ENCODE measurements around the gene CIP2A. TPM values are rescaled to one million over a fixed set of nuclear protein-coding genes. Genes with fewer than 3 reads are reported as not detected.
"Not testable (repeated sequence)": the region's sequence is repeated elsewhere in the genome, so short reads cannot be mapped to it uniquely, and the experiment has no call there.

Gene CIP2A
- 27.4 and 37.8 TPM in 2 replicates for total RNA-seq (2014; rRNA removed; shearing (Covaris generic); ENCODE audit: low replicate concordance)

GRCh38 chr3:108589081-108589997, at the start of gene CIP2A, which contains the start of gene DZIP3:
Gene CIP2A (minus strand): TSS chr3:108589438. CDS start chr3:108589375, 63 bp downstream.
Gene DZIP3 (plus strand): TSS chr3:108589722. CDS start chr3:108605407, 15,685 bp downstream.
- H3K9ac ChIP-seq (ENCODE audit: low read length), result peak within 1 kb of the TSS; percentile 90
- DNase-seq, result peak; percentile 98
- no peaks in the 10 kb centered on the region for H3K9me3 ChIP-seq (ENCODE audit: low read length)
- H3K4me2 ChIP-seq (ENCODE audit: low read depth, low read length, poor library complexity, severe bottlenecking), result peak within 1 kb of the TSS; percentile 84
- H3K27me3 ChIP-seq (ENCODE audit: low read length), result no peaks in the 10 kb centered on the region
- H3K79me2 ChIP-seq (ENCODE audit: low read length), result peaks cover 67% of the 10 kb centered on the region
- H3K4me1 ChIP-seq (ENCODE audit: low read length), result peaks cover 37% of the 10 kb centered on the region
- peak within 1 kb of the TSS; percentile 76 for H2AFZ ChIP-seq (ENCODE audit: low read length)
- peaks cover 26% of the 10 kb centered on the region; the same call in 1 of the 2 replicates for H3K36me3 ChIP-seq (ENCODE audit: insufficient read depth, low read length)
- no peaks in the 10 kb centered on the region for H4K20me1 ChIP-seq (ENCODE audit: insufficient read depth, low read depth, low read length)
- no peaks in the 10 kb centered on the region for H3K9me2 ChIP-seq (replicated peaks; ENCODE audit: insufficient read depth, low read length)
- peak within 1 kb of the TSS; percentile 87 for H3K27ac ChIP-seq (ENCODE audit: low read length)
- peak within 1 kb of the TSS; percentile 96 for H3K4me3 ChIP-seq (ENCODE audit: low read length)

DNA sequence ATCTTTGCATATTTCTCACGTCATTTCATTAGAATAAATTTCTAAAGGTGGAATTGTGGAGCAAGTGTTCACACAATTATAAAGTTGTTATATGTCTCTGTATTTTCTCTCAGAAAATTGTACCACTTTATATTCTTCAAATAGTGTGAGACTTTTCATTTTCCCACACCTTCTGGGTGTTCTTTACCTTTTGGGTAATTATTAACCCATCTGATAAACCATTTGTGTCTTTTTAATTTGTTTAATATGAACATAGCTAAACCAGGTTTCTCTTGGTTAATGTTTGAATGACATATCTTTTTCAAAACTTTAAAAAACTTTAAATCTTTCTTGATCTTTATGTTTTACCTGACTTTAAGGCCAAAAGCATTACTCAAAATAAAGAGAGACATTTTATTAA, 40.7 kb upstream of the CIP2A start:
- no peaks in the 10 kb centered on the region for H3K9me2 ChIP-seq (replicated peaks; ENCODE audit: insufficient read depth, low read length)
- H3K27ac ChIP-seq (ENCODE audit: low read length), result no peak overlapping the region
- no peak for DNase-seq
- no peak overlapping the region for H3K4me3 ChIP-seq (ENCODE audit: low read length)
- H3K36me3 ChIP-seq (ENCODE audit: insufficient read depth, low read length), result no peaks in the 10 kb centered on the region
- H3K9ac ChIP-seq (ENCODE audit: low read length), result no peak overlapping the region
- no peak overlapping the region for H2AFZ ChIP-seq (ENCODE audit: low read length)
- no peaks in the 10 kb centered on the region for H4K20me1 ChIP-seq (ENCODE audit: insufficient read depth, low read depth, low read length)
- no peak overlapping the region for H3K4me2 ChIP-seq (ENCODE audit: low read depth, low read length, poor library complexity, severe bottlenecking)
- H3K4me1 ChIP-seq (ENCODE audit: low read length), result peaks cover 2% of the 10 kb centered on the region; the same call in 1 of the 2 replicates
- H3K79me2 ChIP-seq (ENCODE audit: low read length), result no peaks in the 10 kb centered on the region
- H3K27me3 ChIP-seq (ENCODE audit: low read length), result no peaks in the 10 kb centered on the region
- no peaks in the 10 kb centered on the region for H3K9me3 ChIP-seq (ENCODE audit: low read length)

DNA sequence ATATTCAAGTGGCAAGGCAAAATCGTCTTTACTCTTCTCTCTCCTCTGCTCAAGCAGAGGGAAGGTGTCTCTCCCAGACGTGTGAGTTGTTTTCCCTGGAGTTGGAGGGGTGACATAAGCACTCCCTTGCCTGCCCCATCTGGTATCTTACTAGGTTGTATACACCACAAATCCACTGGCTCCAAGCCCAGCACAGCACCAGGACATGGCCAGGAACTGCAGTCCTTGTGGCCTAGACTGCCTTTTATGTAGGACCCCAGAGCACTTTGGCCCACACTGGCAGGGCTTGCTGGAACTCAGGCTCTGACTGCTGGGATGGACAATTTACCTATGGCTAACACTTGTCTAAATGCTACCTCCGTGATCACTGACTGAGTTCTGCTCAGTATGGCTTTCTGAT, 34.3 kb upstream of the CIP2A start:
- Histone ChIP-seq H2AFZ (ENCODE audit: low read length) (no peak overlapping the region), H3K9me3 (ENCODE audit: low read length) (no peaks in the 10 kb centered on the region), H3K27ac (ENCODE audit: low read length) (no peak overlapping the region), H3K9ac (ENCODE audit: low read length) (no peak overlapping the region), H4K20me1 (ENCODE audit: insufficient read depth, low read depth, low read length) (no peaks in the 10 kb centered on the region), H3K27me3 (ENCODE audit: low read length) (no peaks in the 10 kb centered on the region), H3K9me2 (replicated peaks; ENCODE audit: insufficient read depth, low read length) (no peaks in the 10 kb centered on the region), H3K36me3 (ENCODE audit: insufficient read depth, low read length) (no peaks in the 10 kb centered on the region), H3K79me2 (ENCODE audit: low read length) (no peaks in the 10 kb centered on the region), H3K4me1 (ENCODE audit: low read length) (no peaks in the 10 kb centered on the region), H3K4me2 (ENCODE audit: low read depth, low read length, poor library complexity, severe bottlenecking) (no peak overlapping the region), H3K4me3 (ENCODE audit: low read length) (no peak overlapping the region)
- no peak for DNase-seq

GRCh38 chr3:108620250-108620649, 31.0 kb upstream of the CIP2A start:
- H3K4me2 ChIP-seq (ENCODE audit: low read depth, low read length, poor library complexity, severe bottlenecking), result no peak overlapping the region
- H3K79me2 ChIP-seq (ENCODE audit: low read length), result no peaks in the 10 kb centered on the region
- H3K36me3 ChIP-seq (ENCODE audit: insufficient read depth, low read length), result no peaks in the 10 kb centered on the region
- DNase-seq, result no peak
- H3K9me3 ChIP-seq (ENCODE audit: low read length), result no peaks in the 10 kb centered on the region
- H2AFZ ChIP-seq (ENCODE audit: low read length), result no peak overlapping the region
- H3K4me3 ChIP-seq (ENCODE audit: low read length), result no peak overlapping the region
- H3K27ac ChIP-seq (ENCODE audit: low read length), result no peak overlapping the region
- H3K9ac ChIP-seq (ENCODE audit: low read length), result no peak overlapping the region
- no peaks in the 10 kb centered on the region for H4K20me1 ChIP-seq (ENCODE audit: insufficient read depth, low read depth, low read length)
- no peaks in the 10 kb centered on the region for H3K27me3 ChIP-seq (ENCODE audit: low read length)
- H3K9me2 ChIP-seq (replicated peaks; ENCODE audit: insufficient read depth, low read length), result no peaks in the 10 kb centered on the region
- H3K4me1 ChIP-seq (ENCODE audit: low read length), result no peaks in the 10 kb centered on the region

DNA sequence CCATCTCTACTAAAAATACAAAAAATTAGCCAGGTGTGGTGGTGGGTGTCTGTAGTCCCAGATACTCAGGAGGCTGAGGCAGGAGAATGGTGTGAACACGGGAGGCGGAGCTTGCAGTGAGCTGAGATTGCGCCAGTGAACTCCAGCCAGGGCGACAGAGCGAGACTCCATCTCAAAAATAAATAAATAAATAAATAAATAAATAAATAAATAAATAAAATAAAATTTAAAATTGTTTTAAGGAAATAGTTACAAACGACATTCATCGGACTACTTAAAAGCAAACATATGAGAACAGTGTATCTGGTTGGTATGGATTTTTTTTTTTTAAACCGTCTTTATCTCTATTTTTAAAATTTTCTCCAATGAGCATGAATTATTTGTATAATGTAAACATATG, 26.9 kb upstream of the CIP2A start:
- H3K36me3 ChIP-seq (ENCODE audit: insufficient read depth, low read length); H3K9me3 ChIP-seq (ENCODE audit: low read length); DNase-seq; H3K27ac ChIP-seq (ENCODE audit: low read length); H3K9ac ChIP-seq (ENCODE audit: low read length); H3K27me3 ChIP-seq (ENCODE audit: low read length); H3K79me2 ChIP-seq (ENCODE audit: low read length); H4K20me1 ChIP-seq (ENCODE audit: insufficient read depth, low read depth, low read length); H3K4me2 ChIP-seq (ENCODE audit: low read depth, low read length, poor library complexity, severe bottlenecking); H3K9me2 ChIP-seq (replicated peaks; ENCODE audit: insufficient read depth, low read length); H3K4me3 ChIP-seq (ENCODE audit: low read length); H3K4me1 ChIP-seq (ENCODE audit: low read length); H2AFZ ChIP-seq (ENCODE audit: low read length): not testable (repeated sequence)

- no peak overlapping the region for H3K9ac ChIP-seq (ENCODE audit: low read length)
- no peak for DNase-seq
- peaks cover 5% of the 10 kb centered on the region; the same call in 1 of the 2 replicates for H3K36me3 ChIP-seq (ENCODE audit: insufficient read depth, low read length)
- H3K27ac ChIP-seq (ENCODE audit: low read length), result no peak overlapping the region
- no peaks in the 10 kb centered on the region for H3K4me1 ChIP-seq (ENCODE audit: low read length)
- H3K9me3 ChIP-seq (ENCODE audit: low read length), result no peaks in the 10 kb centered on the region
- no peak overlapping the region for H2AFZ ChIP-seq (ENCODE audit: low read length)
- no peak overlapping the region for H3K4me2 ChIP-seq (ENCODE audit: low read depth, low read length, poor library complexity, severe bottlenecking)
- H3K27me3 ChIP-seq (ENCODE audit: low read length), result no peaks in the 10 kb centered on the region
- no peaks in the 10 kb centered on the region for H3K9me2 ChIP-seq (replicated peaks; ENCODE audit: insufficient read depth, low read length)
- H3K79me2 ChIP-seq (ENCODE audit: low read length), result no peaks in the 10 kb centered on the region
- no peak overlapping the region for H3K4me3 ChIP-seq (ENCODE audit: low read length)
- H4K20me1 ChIP-seq (ENCODE audit: insufficient read depth, low read depth, low read length), result no peaks in the 10 kb centered on the region
Observed at GRCh38 chr3:108610651-108611050, 21.4 kb upstream of the CIP2A start.

DNA sequence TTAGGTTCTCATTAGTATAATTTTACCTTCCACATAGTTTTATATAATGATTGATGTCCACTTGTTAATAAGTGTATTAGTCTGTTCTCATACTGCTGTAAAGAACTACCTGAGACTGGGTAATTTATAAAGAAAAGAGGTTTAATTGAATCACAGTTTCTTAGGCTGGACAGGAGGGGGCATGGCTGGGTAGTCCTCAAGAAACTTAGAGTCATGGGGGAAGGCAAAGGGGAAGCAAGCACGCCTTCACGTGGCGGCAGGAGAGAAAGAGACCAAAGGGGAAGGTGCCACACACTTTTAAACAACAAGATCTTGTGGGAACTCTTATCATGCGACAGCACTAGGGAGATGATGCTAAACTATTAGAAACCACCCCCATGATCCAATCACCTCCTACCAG, 19.5 kb upstream of the CIP2A start:
- peaks cover 5% of the 10 kb centered on the region; the same call in 1 of the 2 replicates for H3K36me3 ChIP-seq (ENCODE audit: insufficient read depth, low read length)
- no peak for DNase-seq
- no peak overlapping the region for H3K4me2 ChIP-seq (ENCODE audit: low read depth, low read length, poor library complexity, severe bottlenecking)
- no peaks in the 10 kb centered on the region for H3K4me1 ChIP-seq (ENCODE audit: low read length)
- no peaks in the 10 kb centered on the region for H3K9me3 ChIP-seq (ENCODE audit: low read length)
- H3K4me3 ChIP-seq (ENCODE audit: low read length), result no peak overlapping the region
- H3K9ac ChIP-seq (ENCODE audit: low read length), result no peak overlapping the region
- no peak overlapping the region for H2AFZ ChIP-seq (ENCODE audit: low read length)
- H3K27ac ChIP-seq (ENCODE audit: low read length), result no peak overlapping the region
- H4K20me1 ChIP-seq (ENCODE audit: insufficient read depth, low read depth, low read length), result no peaks in the 10 kb centered on the region
- H3K27me3 ChIP-seq (ENCODE audit: low read length), result no peaks in the 10 kb centered on the region
- H3K9me2 ChIP-seq (replicated peaks; ENCODE audit: insufficient read depth, low read length), result no peaks in the 10 kb centered on the region
- H3K79me2 ChIP-seq (ENCODE audit: low read length), result no peaks in the 10 kb centered on the region

DNA sequence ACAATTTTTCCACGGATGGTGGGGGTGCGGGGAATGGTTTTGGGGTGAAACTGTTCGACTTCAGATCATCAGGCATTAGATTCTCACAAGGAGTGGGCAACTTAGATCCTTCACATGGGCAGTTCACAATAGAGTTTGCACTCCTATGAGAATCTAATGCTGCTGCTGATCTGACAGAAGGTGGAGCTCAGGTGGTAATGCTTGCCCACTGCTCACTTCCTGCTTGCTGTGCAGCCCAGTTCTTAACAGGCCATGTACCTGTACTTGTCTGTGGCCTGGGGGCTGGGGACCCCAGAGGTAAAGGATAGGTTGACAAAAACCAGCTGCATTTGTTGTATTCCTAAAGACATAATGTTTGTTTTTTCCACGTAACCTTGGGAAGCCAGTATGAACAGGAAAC, 16.3 kb upstream of the CIP2A start:
- Histone ChIP-seq H3K27ac (ENCODE audit: low read length) (no peak overlapping the region), H4K20me1 (ENCODE audit: insufficient read depth, low read depth, low read length) (no peaks in the 10 kb centered on the region), H3K9me3 (ENCODE audit: low read length) (no peaks in the 10 kb centered on the region), H3K36me3 (ENCODE audit: insufficient read depth, low read length) (no peaks in the 10 kb centered on the region), H3K9me2 (replicated peaks; ENCODE audit: insufficient read depth, low read length) (no peaks in the 10 kb centered on the region), H3K4me3 (ENCODE audit: low read length) (no peak overlapping the region), H3K79me2 (ENCODE audit: low read length) (no peaks in the 10 kb centered on the region), H2AFZ (ENCODE audit: low read length) (no peak overlapping the region), H3K4me1 (ENCODE audit: low read length) (0 out of 2 replicates have a peak, but pooled peaks cover 3% of the 10 kb centered on the region), H3K9ac (ENCODE audit: low read length) (no peak overlapping the region), H3K27me3 (ENCODE audit: low read length) (no peaks in the 10 kb centered on the region), H3K4me2 (ENCODE audit: low read depth, low read length, poor library complexity, severe bottlenecking) (no peak overlapping the region)
- DNase-seq, result no peak
